GM12878 (cell line): ENCODE data around the gene PDE6B. TPM values are rescaled to one million over a fixed set of nuclear protein-coding genes. Genes with fewer than 3 reads are reported as not detected.

Experiments
- ATAC-seq: fragments of 200-7000 bp; cut with Tn5 transposase; 3 replicates; pipeline ENCODE4 v1.9.1; 2020; ENCODE audit warnings: mild to moderate bottlenecking, moderate library complexity
- BruUV-seq: library from RNA; stranded (reverse); fragments of 400-500 nt; replicated peaks from 2 replicates; lab custom pipeline; 2021; lab: Mats Ljungman, UMichigan
- CTCF ChIA-PET: fragments of 300-600 bp; sonication (Branson Sonifier 250); formaldehyde crosslinking; extraction: SDS; loops from one replicate; lab custom pipeline; 2021; ENCODE audit warnings: inconsistent platforms; lab: Yijun Ruan, JAX
- POLR2A ChIA-PET: fragments of 350-600 bp; formaldehyde crosslinking; extraction: SDS; loops from one replicate; lab custom pipeline; 2021; ENCODE audit warnings: inconsistent platforms; lab: Charles Lee
- RAD21 ChIA-PET: fragments of 300-600 bp; sonication (Branson Sonifier 250); formaldehyde crosslinking; loops from one replicate; lab custom pipeline; 2023; ENCODE audit warnings: antibody characterized with exemption; ENCODE audit not compliant: unreplicated experiment; lab: Charles Lee
- SMC1A ChIA-PET: fragments of 300-600 bp; sonication (Branson Sonifier 250); formaldehyde crosslinking; loops from one replicate; lab custom pipeline; 2023; ENCODE audit not compliant: unreplicated experiment, uncharacterized antibody; lab: Charles Lee
- DNase-seq: peaks from one replicate; pipeline ENCODE4 v3.0.0-alpha.2; 2011; ENCODE audit warnings: low read depth, low spot score
- FAIRE-seq: peaks from 3 replicates; lab custom pipeline; 2011; peaks lifted over from hg19 to GRCh38; lab: Jason Lieb, UNC
- H2AFZ ChIP-seq: 2 replicates; pipeline ENCODE4 v1.6.0; 2011; ENCODE audit warnings: low read depth, low read length, control low read depth; ENCODE audit not compliant: control insufficient read depth
- H3K27ac ChIP-seq: 2 replicates; pipeline ENCODE4 v1.5.1; 2011; ENCODE audit warnings: control low read depth; ENCODE audit not compliant: control insufficient read depth, insufficient read depth
- H3K27me3 ChIP-seq, 2 experiments: replicated peaks in 1 of 2; 2 replicates each; pipeline versions ENCODE4 v1.6.0 to v1.6.1; 2011; ENCODE audit warnings: low read length in 1 of 2; ENCODE audit not compliant: control insufficient read depth in 2 of 2, insufficient read depth in 2 of 2
- H3K36me3 ChIP-seq, 2 experiments: 2 replicates each; pipeline ENCODE4 v1.5.1; 2011; ENCODE audit warnings: low read length in 1 of 2; ENCODE audit not compliant: control insufficient read depth in 2 of 2, insufficient read depth in 2 of 2
- H3K4me1 ChIP-seq: 2 replicates; pipeline ENCODE4 v1.6.1; 2011; ENCODE audit warnings: mild to moderate bottlenecking, low read length, moderate library complexity, mixed read lengths; ENCODE audit not compliant: control insufficient read depth, insufficient read depth
- H3K4me2 ChIP-seq: 2 replicates; pipeline ENCODE4 v1.6.0; 2011; ENCODE audit warnings: control low read depth; ENCODE audit not compliant: control insufficient read depth, insufficient read depth
- H3K4me3 ChIP-seq: fragments of 200-600 bp; sonication (generic); 2 replicates; pipeline ENCODE4 v1.5.1; 2016
- H3K79me2 ChIP-seq: 2 replicates; pipeline ENCODE4 v1.6.0; 2011; ENCODE audit warnings: low read length; ENCODE audit not compliant: control insufficient read depth, insufficient read depth
- H3K9ac ChIP-seq: 2 replicates; pipeline ENCODE4 v1.8.0; 2011; ENCODE audit warnings: low read length, control low read depth, mixed read lengths; ENCODE audit not compliant: control insufficient read depth, insufficient read depth
- H3K9me3 ChIP-seq: replicated peaks from 3 replicates; pipeline ENCODE4 v1.5.1; 2011; ENCODE audit warnings: mild to moderate bottlenecking, low read length; ENCODE audit not compliant: control insufficient read depth, insufficient read depth
- H4K20me1 ChIP-seq: 2 replicates; pipeline ENCODE4 v1.6.0; 2011; ENCODE audit not compliant: control insufficient read depth, insufficient read depth
- CTCF ChIP-seq, 3 experiments: IDR thresholded peaks in 2 of 3; conservative IDR thresholded peaks in 1 of 3; 2 replicates each; pipeline ENCODE4 v1.5.1; 2011; ENCODE audit warnings: low read depth in 3 of 3, low read length in 3 of 3, mild to moderate bottlenecking in 3 of 3, control low read depth in 2 of 3, moderate library complexity in 2 of 3, inconsistent platforms in 1 of 3, mixed read lengths in 1 of 3; ENCODE audit not compliant: control insufficient read depth in 2 of 3, insufficient read depth in 1 of 3; ENCODE audit errors: extremely low read depth in 1 of 3
- ESRRA ChIP-seq: IDR thresholded peaks from 2 replicates; pipeline ENCODE4 v1.6.1; 2012; ENCODE audit warnings: mild to moderate bottlenecking, low read length, improper control_type of control experiment
- JUNB ChIP-seq: IDR thresholded peaks from 2 replicates; pipeline ENCODE4 v1.6.1; 2016; ENCODE audit warnings: antibody characterized with exemption, mild to moderate bottlenecking
- TARDBP ChIP-seq: IDR thresholded peaks from 2 replicates; pipeline ENCODE4 v1.6.1; 2016; ENCODE audit warnings: borderline replicate concordance
- ZNF274 ChIP-seq: IDR thresholded peaks from one replicate; pipeline ENCODE4 v1.8.0; 2011; ENCODE audit not compliant: insufficient read length, insufficient read depth
- WGBS: methylation state at CpG from one replicate; pipeline ENCODE4 v1.1.6; 2016; ENCODE audit warnings: low lambda C conversion rate; ENCODE audit not compliant: insufficient replicate concordance, insufficient coverage; ENCODE audit errors: missing lambda C conversion rate; 5-methylcytosine and 5-hydroxymethylcytosine counted together
- in situ Hi-C: fragments of 300-500 bp; cut with MboI; formaldehyde crosslinking; loops from 9 replicates; pipeline ENCODE4 v1.14.3; 2018; ENCODE audit warnings: mixed read lengths
- intact Hi-C: fragments of 100-400 bp; cut with micrococcal nuclease; formaldehyde crosslinking; loops from one replicate; pipeline ENCODE4 v1.14.2; 2022; ENCODE audit not compliant: unreplicated experiment
- polyA plus RNA-seq, 11 experiments: library from polyadenylated mRNA; depleted of rRNA in 4 of 11; unstranded in 6 of 11; stranded (reverse) in 5 of 11; fragments of >200 nt; fragmentation: Nextera tagmentation in 4 of 11; fragmentation: Illumina TruSeq in 1 of 11; extraction: Ambion mirVana in 4 of 11; extraction: Trizol in 1 of 11; gene quantifications; 1 replicate in 1 of 11; 2 replicates in 10 of 11; pipeline versions ENCODE4 v1.2.1 to v1.2.3, GENCODE V29; 2011 to 2016; ENCODE audit warnings: inconsistent platforms in 2 of 11, missing spikeins in 2 of 11, low read depth in 1 of 11
- total RNA-seq, 4 experiments: library from RNA; depleted of rRNA in 3 of 4; stranded (reverse); fragments of >200 nt in 3 of 4; fragmentation: Illumina TruSeq in 1 of 4; extraction: Trizol in 1 of 4; gene quantifications; 2 replicates each; pipeline versions ENCODE4 v1.2.1 to v1.2.3, GENCODE V29; 2013 to 2021

PDE6B gene
- total and polyA plus RNA-seq, 10 of the 15 experiments (the other 5 are each of a cell fraction or from before 2014, with no cell fraction given): 2.6 to 6.4 (median 3.8) TPM

DNA sequence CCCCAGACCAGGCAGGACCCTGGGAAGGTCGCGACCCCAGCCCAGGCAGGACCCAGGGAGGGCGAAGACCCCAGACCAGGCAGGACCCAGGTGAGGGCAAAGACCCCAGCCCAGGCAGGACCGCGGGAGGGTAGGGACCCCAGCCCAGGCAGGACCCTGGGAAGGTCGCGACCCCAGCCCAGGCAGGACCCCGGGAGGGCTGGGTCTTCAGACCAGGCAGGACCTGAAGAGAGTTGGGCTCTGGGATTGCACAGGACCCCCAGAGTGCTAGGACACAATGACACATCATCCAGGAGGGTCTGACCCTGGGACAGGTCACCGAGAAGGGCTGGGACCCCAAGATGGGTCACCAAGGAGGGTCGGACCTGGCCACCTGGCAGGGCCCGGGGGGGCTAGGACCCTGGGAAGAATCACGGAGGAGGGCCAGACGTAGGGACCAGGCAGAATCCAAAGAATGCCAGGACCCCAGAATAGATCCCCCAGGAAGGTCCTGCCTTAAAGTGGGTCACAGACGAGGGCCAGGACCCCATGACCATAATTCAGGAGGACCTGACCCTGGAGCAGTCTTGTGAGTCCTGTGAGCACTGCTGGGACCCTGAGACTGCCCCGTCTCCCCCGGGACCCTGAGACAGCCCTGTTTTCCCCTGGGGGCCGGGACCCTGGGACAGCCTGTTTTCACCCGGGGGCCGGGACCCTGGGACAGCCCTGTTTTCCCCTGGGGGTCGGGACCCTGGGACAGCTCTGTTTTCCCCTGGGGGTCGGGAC is 81.6 kb downstream of the PDE6B start (continued):
- no peak for TF ChIP-seq CTCF (IDR thresholded peaks at IDR 0.05 in 2 of 3, conservative IDR thresholded peaks at IDR 0.05 in 1 of 3; ENCODE audit: control insufficient read depth in 2 of 3, extremely low read depth in 1 of 3, insufficient read depth in 1 of 3, low read depth in 3 of 3, low read length in 3 of 3)
- no peak for TF ChIP-seq ZNF274
- TF ChIP-seq ESRRA: no peak
- TF ChIP-seq JUNB: no peak

- H3K36me3 ChIP-seq: peaks cover 1 to 2% of the 10 kb centered on the region in 2 experiments; a peak in 3 of 4 replicates
- 100% methylated on average over 9 of the region's 11 CpGs for WGBS
- no peaks in the 10 kb centered on the region for H3K9me3 ChIP-seq
- ATAC-seq: no peak
- POLR2A ChIA-PET: no interaction called here
- BruUV-seq: no TSS peak
- no peak overlapping the region for H2AFZ ChIP-seq
- peak overlapping the region; percentile 55; the same call in 1 of the 2 replicates for H3K4me2 ChIP-seq
- H3K79me2 ChIP-seq: peaks cover 36% of the 10 kb centered on the region
- H3K4me3 ChIP-seq: no peak overlapping the region
- no peak overlapping the region for H3K27ac ChIP-seq
- FAIRE-seq: no peak
- H3K4me1 ChIP-seq: no peaks in the 10 kb centered on the region; the same call in 1 of the 2 replicates
- no peaks in the 10 kb centered on the region for H4K20me1 ChIP-seq
- CTCF ChIA-PET: no interaction called here
- in situ Hi-C loops: no loop called here
- RAD21 ChIA-PET: no interaction called here
- intact Hi-C loops: no loop called here
- TF ChIP-seq TARDBP: no peak
- H3K27me3 ChIP-seq: no peaks in the 10 kb centered on the region
- no peak for DNase-seq
- H3K9ac ChIP-seq: no peak overlapping the region
- SMC1A ChIA-PET: no interaction called here
Observed at GRCh38 chr4:707929-708630, 82.7 kb downstream of the PDE6B start.
